K562 (cell line): ENCODE measurements around the gene DSE. TPM values are rescaled to one million over a fixed set of nuclear protein-coding genes. Genes with fewer than 3 reads are reported as not detected.

Experiments
- ATAC-seq: fragments of 200-7000 bp; cut with Tn5 transposase; 3 replicates; pipeline ENCODE4 v1.9.1; 2020; ENCODE audit warnings: moderate library complexity
- BruUV-seq: library from RNA; stranded (reverse); fragments of 400-500 nt; replicated peaks from 2 replicates; lab custom pipeline; 2021; lab: Mats Ljungman, UMichigan
- CTCF ChIA-PET: fragments of 300-600 bp; formaldehyde crosslinking; extraction: SDS; loops from one replicate; lab custom pipeline; 2021; ENCODE audit warnings: low intra/inter-chr PET ratio; lab: Yijun Ruan, JAX
- POLR2A ChIA-PET: fragments of 300-600, 350-650 bp; sonication (Branson Sonifier 250); formaldehyde crosslinking; extraction: SDS; loops from one replicate; lab custom pipeline; 2021; ENCODE audit warnings: antibody characterized with exemption, inconsistent platforms; lab: Yijun Ruan, JAX
- DNase-seq, 4 experiments: peaks; one replicate each; pipeline versions ENCODE4 v3.0.0 to v3.0.0-alpha.2; 2011 to 2018; ENCODE audit warnings: low spot score in 3 of 4, mixed read lengths in 3 of 4; ENCODE audit errors: extremely low read depth in 1 of 4
- FAIRE-seq: peaks from 2 replicates; lab custom pipeline; 2011; peaks lifted over from hg19 to GRCh38; lab: Jason Lieb, UNC
- H2AFZ ChIP-seq: 2 replicates; pipeline ENCODE4 v1.6.0; 2011; ENCODE audit warnings: low read depth, low read length, control low read depth, inconsistent platforms
- H3K27ac ChIP-seq: fragments of 200-600 bp; 3 replicates; pipeline ENCODE4 v1.8.0; 2011; ENCODE audit warnings: low read depth, mild to moderate bottlenecking, control low read depth, inconsistent platforms, low read length, moderate library complexity, mixed read lengths; ENCODE audit errors: extremely low read depth
- H3K27me3 ChIP-seq, 2 experiments: fragments of 300-600 bp in 1 of 2; 2 replicates in 1 of 2; 3 replicates in 1 of 2; pipeline versions ENCODE4 v1.6.0 to v1.8.0; 2011; ENCODE audit warnings: inconsistent platforms in 2 of 2, low read length in 2 of 2, mild to moderate bottlenecking in 1 of 2, mixed read lengths in 1 of 2, moderate library complexity in 1 of 2; ENCODE audit not compliant: control insufficient read depth in 2 of 2, insufficient read depth in 2 of 2
- H3K36me3 ChIP-seq: fragments of 300-600 bp; 3 replicates; pipeline ENCODE4 v1.8.0; 2011; ENCODE audit warnings: mild to moderate bottlenecking, low read length, inconsistent platforms; ENCODE audit not compliant: control insufficient read depth, insufficient read depth
- H3K4me1 ChIP-seq, 2 experiments: fragments of 200-600 bp in 1 of 2; replicated peaks in 1 of 2; 2 replicates in 1 of 2; 3 replicates in 1 of 2; pipeline versions ENCODE4 v1.5.1 to v1.8.0; 2011; ENCODE audit warnings: inconsistent platforms in 2 of 2, low read length in 2 of 2, mild to moderate bottlenecking in 1 of 2, mixed read lengths in 1 of 2, moderate library complexity in 1 of 2; ENCODE audit not compliant: control insufficient read depth in 2 of 2, insufficient read depth in 2 of 2
- H3K4me2 ChIP-seq: 2 replicates; pipeline ENCODE4 v1.6.1; 2011; ENCODE audit warnings: low read length, control low read depth, inconsistent platforms, mixed read lengths; ENCODE audit not compliant: insufficient read depth
- H3K4me3 ChIP-seq: fragments of 200-600 bp; sonication (generic), shearing (Covaris generic); 2 replicates; pipeline ENCODE4 v1.5.1; 2016; ENCODE audit warnings: control low read depth, inconsistent platforms
- H3K79me2 ChIP-seq: fragments of 200-600 bp; 3 replicates; pipeline ENCODE4 v1.8.0; 2011; ENCODE audit warnings: low read length, inconsistent platforms; ENCODE audit not compliant: control insufficient read depth, insufficient read depth
- H3K9ac ChIP-seq, 2 experiments: 2 replicates each; pipeline versions ENCODE4 v1.6.0 to v1.6.1; 2011; ENCODE audit warnings: low read depth in 2 of 2, low read length in 2 of 2, control low read depth in 1 of 2, inconsistent platforms in 1 of 2, mild to moderate bottlenecking in 1 of 2, mixed read lengths in 1 of 2; ENCODE audit not compliant: insufficient read depth in 1 of 2
- H3K9me1 ChIP-seq: one replicate; pipeline ENCODE4 v1.6.0; 2011; ENCODE audit warnings: inconsistent platforms, mild to moderate bottlenecking, low read length, moderate library complexity; ENCODE audit not compliant: control insufficient read depth, insufficient read depth
- H3K9me3 ChIP-seq: replicated peaks from 2 replicates; pipeline ENCODE4 v1.5.1; 2011; ENCODE audit warnings: low read depth, low read length, inconsistent platforms; ENCODE audit not compliant: control insufficient read depth, insufficient read depth
- H4K20me1 ChIP-seq: replicated peaks from 2 replicates; pipeline ENCODE4 v1.6.1; 2011; ENCODE audit warnings: low read length, inconsistent platforms, mixed read lengths; ENCODE audit not compliant: control insufficient read depth, insufficient read depth
- BRD9 ChIP-seq: fragments of 450-650 bp; IDR thresholded peaks from 2 replicates; pipeline ENCODE4 v1.6.1; 2018; ENCODE audit warnings: low read depth; ENCODE audit not compliant: partially characterized antibody
- C11orf30 ChIP-seq: fragments of 450-650 bp; IDR thresholded peaks from 2 replicates; pipeline ENCODE4 v1.6.1; 2016; ENCODE audit warnings: low read depth, mild to moderate bottlenecking
- RNF2 ChIP-seq: sonication (generic); IDR thresholded peaks from 2 replicates; pipeline ENCODE4 v1.6.1; 2016
- ZNF316 ChIP-seq: fragments of 450-650 bp; IDR thresholded peaks from 2 replicates; pipeline ENCODE4 v1.6.1; 2016
- ZNF583 ChIP-seq: fragments of 250-450 bp; sonication (Bioruptor Pico); IDR thresholded peaks from 2 replicates; pipeline ENCODE4 v1.4.0; 2020
- WGBS: fragments of 100-300 bp; shearing (Covaris generic); methylation state at CpG from one replicate; pipeline ENCODE4 v1.1.6; 2016; ENCODE audit warnings: low coverage, mixed read lengths; ENCODE audit not compliant: insufficient coverage; ENCODE audit errors: missing lambda C conversion rate; 5-methylcytosine and 5-hydroxymethylcytosine counted together
- in situ Hi-C: fragments of 300-500 bp; cut with MboI; formaldehyde crosslinking; loops from 4 replicates; pipeline ENCODE4 v1.15.0; 2018; ENCODE audit warnings: inconsistent platforms, mixed read lengths
- intact Hi-C: fragments of 100-400 bp; cut with micrococcal nuclease; formaldehyde crosslinking; loops from 2 replicates; pipeline ENCODE4 v1.14.2; 2022
- polyA plus RNA-seq, 8 experiments: library from polyadenylated mRNA; depleted of rRNA in 4 of 8; stranded (reverse) in 5 of 8; unstranded in 3 of 8; fragments of >200 nt; fragmentation: Nextera tagmentation in 2 of 8; fragmentation: Illumina TruSeq in 1 of 8; extraction: Ambion mirVana in 2 of 8; extraction: Trizol in 1 of 8; gene quantifications; 2 replicates each; pipeline versions ENCODE4 v1.2.1 to v1.2.3, GENCODE V29; 2011 to 2014; ENCODE audit warnings: inconsistent platforms in 1 of 8, missing spikeins in 1 of 8
- total RNA-seq, 7 experiments: library from RNA; depleted of rRNA in 6 of 7; stranded (reverse); fragments of >200 nt in 6 of 7; fragmentation: Illumina TruSeq in 2 of 7; extraction: Trizol in 2 of 7; gene quantifications; 2 replicates each; pipeline versions ENCODE4 v1.2.1 to v1.2.3, GENCODE V29; 2011 to 2021; ENCODE audit warnings: low replicate concordance in 1 of 7

DSE gene
- total and polyA plus RNA-seq, 9 of the 15 experiments (the other 6 are each of a cell fraction or from before 2014, with no cell fraction given): 0.49 to 1.7 (median 0.79) TPM

DNA sequence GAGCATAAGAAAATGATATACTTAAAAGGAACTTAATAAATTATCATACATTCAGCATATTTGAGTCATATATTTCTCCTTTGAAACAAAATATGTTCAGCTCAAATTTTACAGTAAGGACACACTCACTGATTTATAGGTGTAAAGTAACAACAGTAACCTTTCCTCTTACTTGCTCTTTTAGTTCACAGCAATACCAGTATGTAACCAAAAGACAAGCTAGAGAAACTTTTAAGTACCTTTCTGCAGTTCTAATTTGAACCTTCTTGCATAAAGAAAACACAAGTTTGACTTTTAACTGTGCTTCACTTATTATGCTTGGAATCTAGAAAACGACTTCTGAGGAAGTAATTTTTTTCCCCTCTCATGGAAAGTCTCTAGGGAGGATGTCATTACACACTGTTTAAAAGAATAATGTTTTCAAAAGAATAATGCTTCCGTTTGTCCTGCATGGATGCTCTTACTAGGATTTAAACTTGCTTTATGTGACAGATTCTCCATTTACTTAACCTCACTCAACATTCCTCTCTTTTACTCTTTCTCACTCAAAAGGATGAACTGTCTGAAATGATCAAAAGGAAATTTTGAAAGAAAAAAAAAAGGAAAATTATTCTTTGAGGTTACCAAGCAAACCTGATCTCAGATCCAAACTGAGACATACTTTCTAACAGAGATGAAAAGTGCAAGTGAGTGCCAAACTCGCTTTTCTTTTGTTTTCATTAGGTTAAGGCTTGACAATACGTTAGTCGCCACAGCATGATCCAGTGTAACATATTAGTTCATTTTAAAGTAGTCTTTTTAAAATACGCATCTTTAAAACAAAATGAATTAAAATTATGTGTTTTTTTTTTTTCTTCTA lies 68.1 kb downstream of the DSE start:
- no peak overlapping the region for H2AFZ ChIP-seq
- no peak overlapping the region for H3K4me2 ChIP-seq
- FAIRE-seq: no peak
- H3K4me1 ChIP-seq: no peaks in the 10 kb centered on the region; a peak in 1 of 5 replicates
- H3K9ac ChIP-seq: no peak overlapping the region
- in situ Hi-C loops (no loop called here), intact Hi-C loops (loop anchor here (5.0 kb wide), 1 partner anchor 157 kb away; no protein-coding TSS in a partner anchor)
- no peak overlapping the region for H3K27ac ChIP-seq
- no peaks in the 10 kb centered on the region for H4K20me1 ChIP-seq
- peak; percentile 15; the same call in 1 of the 2 replicates for TF ChIP-seq C11orf30
- no peak for TF ChIP-seq BRD9
- TF ChIP-seq ZNF316: peak; percentile 18; the same call in 1 of the 2 replicates
- TF ChIP-seq, all 486 proteins: peak for 2
- no peaks in the 10 kb centered on the region for H3K79me2 ChIP-seq
- ATAC-seq (no peak), DNase-seq (no peak)
- H3K36me3 ChIP-seq: no peaks in the 10 kb centered on the region
- H3K9me3 ChIP-seq: no peaks in the 10 kb centered on the region
- POLR2A ChIA-PET: interaction anchor here (1.7 kb wide), 1 partner anchor 12 kb away, joined by 4 read pairs; no protein-coding TSS in a partner anchor
- H3K27me3 ChIP-seq: peaks cover 0 to 9% of the 10 kb centered on the region in 2 experiments; a peak in 1 of 5 replicates
- CTCF ChIA-PET: no interaction called here
- no peak overlapping the region for H3K4me3 ChIP-seq
- H3K9me1 ChIP-seq: no peaks in the 10 kb centered on the region
- WGBS: under 1% methylated on average over 6 of the region's 6 CpGs
- no TSS peak for BruUV-seq

DNA sequence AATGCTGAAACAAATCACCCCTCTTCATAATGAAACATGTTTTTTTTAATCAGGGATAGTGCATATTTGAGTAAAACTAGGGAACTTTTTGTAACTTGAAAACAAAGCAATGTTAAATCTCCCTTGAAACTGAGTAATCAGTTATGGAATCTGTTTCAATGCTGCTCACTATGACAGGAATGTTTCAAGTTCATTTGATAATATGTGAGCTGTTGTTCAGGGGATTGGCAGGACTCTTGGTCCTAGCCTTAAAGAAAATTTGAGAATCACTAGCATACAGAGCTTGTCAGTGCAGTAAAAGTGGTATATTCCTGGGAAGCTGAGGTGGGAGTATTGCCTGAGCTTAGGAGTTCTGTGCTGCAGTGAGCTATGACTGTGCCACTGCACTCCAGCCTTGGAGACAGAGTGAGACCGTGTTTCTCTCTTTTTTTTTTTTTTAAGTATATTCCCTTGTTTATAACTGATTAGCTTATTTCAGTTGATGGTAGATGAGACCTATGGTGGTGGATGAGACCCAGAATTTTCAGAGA lies 68.8 kb downstream of the DSE start:
- ChIA-PET CTCF (no interaction called here), POLR2A (interaction anchor here (0.6 to 1.7 kb wide), 2 partner anchors 11 to 1733 kb away, joined by 4 read pairs; no protein-coding TSS in a partner anchor)
- BruUV-seq: no TSS peak
- Histone ChIP-seq H3K9me1 (no peaks in the 10 kb centered on the region), H3K9me3 (no peaks in the 10 kb centered on the region), H3K27ac (no peak overlapping the region), H4K20me1 (no peaks in the 10 kb centered on the region), H3K4me1 (no peaks in the 10 kb centered on the region; a peak in 1 of 5 replicates), H3K9ac (no peak overlapping the region), H2AFZ (no peak overlapping the region), H3K4me2 (no peak overlapping the region), H3K79me2 (no peaks in the 10 kb centered on the region), H3K36me3 (no peaks in the 10 kb centered on the region), H3K4me3 (no peak overlapping the region), H3K27me3 (peaks cover 0 to 9% of the 10 kb centered on the region in 2 experiments; a peak in 1 of 5 replicates)
- FAIRE-seq (no peak), DNase-seq (no peak), ATAC-seq (no peak; the same call in 2 of the 3 replicates)
- WGBS: 0% methylated on average over 1 of the region's 1 CpG
- TF ChIP-seq RNF2 (0 out of 2 replicates have a peak, but pooled peaks have one; percentile 20), ZNF583 (CRISPR knock-in tag) (no peak)
- intact Hi-C loops: loop anchor here (5.0 kb wide), 2 partner anchors 73 to 157 kb away; partner anchors contain the start of gene CALHM5
- in situ Hi-C loops: no loop called here
